ENCODE results near the gene VGLL4. TPM values are rescaled to one million over a fixed set of nuclear protein-coding genes. Genes with fewer than 3 reads are reported as not detected.
"Not testable (repeated sequence)": the region's sequence is repeated elsewhere in the genome, so short reads cannot be mapped to it uniquely, and the experiment has no call there.

Gene VGLL4
- total RNA-seq, 1 experiment from 2014 or later: 26.9 TPM

DNA sequence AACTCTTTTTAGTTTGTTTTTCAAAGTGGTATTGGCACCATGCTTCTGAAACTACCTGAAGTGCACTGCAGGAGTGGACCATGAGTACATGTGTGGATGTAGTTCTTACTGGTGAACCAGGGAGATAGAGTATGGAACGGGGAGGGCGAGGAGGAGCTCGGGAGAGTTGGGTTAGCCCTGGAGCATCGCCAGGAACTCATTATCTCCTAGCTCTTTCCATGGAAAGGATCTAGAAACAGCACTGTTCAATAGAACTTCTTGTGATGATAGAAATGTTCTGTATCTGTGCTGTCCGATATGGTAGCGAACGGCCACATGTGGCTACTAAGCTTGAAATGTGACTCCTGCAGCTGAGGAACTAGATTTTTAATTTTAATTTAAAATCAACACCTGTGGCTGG is 47.3 kb downstream of the VGLL4 start:
- H3K4me1 ChIP-seq (ENCODE audit: control insufficient read depth in 1 of 2, insufficient read depth in 2 of 2, low read length in 2 of 2): peaks cover 11 to 39% of the 10 kb centered on the region in 2 experiments
- H4K20me1 ChIP-seq (ENCODE audit: insufficient read depth): no peaks in the 10 kb centered on the region
- H3K4me3 ChIP-seq (replicated peaks in 1 of 2; ENCODE audit: low read depth in 1 of 2, low read length in 2 of 2): no peak overlapping the region
- H3K4me2 ChIP-seq (ENCODE audit: low read length): no peak overlapping the region
- no TSS peak for BruUV-seq (replicated peaks)
- H3K27ac ChIP-seq (ENCODE audit: low read depth, low read length): no peak overlapping the region
- POLR2A ChIA-PET: interaction anchor here (0.6 kb wide), 1 partner anchor 18 kb away, joined by 3 read pairs; no protein-coding TSS in a partner anchor
- H3K79me2 ChIP-seq (ENCODE audit: insufficient read depth, low read length): peaks cover 14% of the 10 kb centered on the region
- no peak for DNase-seq (ENCODE audit: low read depth, low spot score)
- H3K9ac ChIP-seq (ENCODE audit: low read length): no peak overlapping the region
- CTCF ChIA-PET: no interaction called here
- no peak overlapping the region for H2AFZ ChIP-seq (ENCODE audit: low read depth, low read length, poor library complexity, severe bottlenecking)
- H3K36me3 ChIP-seq (ENCODE audit: control insufficient read depth in 1 of 2, insufficient read depth in 2 of 2, low read length in 2 of 2): no peaks in the 10 kb centered on the region
- H3K27me3 ChIP-seq (ENCODE audit: insufficient read depth, low read length): no peaks in the 10 kb centered on the region
- RAD21 ChIA-PET (ENCODE audit: low non-redundant PET in 1 of 2, low total read pairs in 2 of 2, uncharacterized antibody in 2 of 2, unreplicated experiment in 2 of 2): no interaction called here
- no peak for TF ChIP-seq ZNF274 (IDR thresholded peaks at IDR 0.05; ENCODE audit: low read depth, low read length)
- no peak for TF ChIP-seq POLR2AphosphoS5 (IDR thresholded peaks at IDR 0.05; ENCODE audit: low read depth, low read length)
- TF ChIP-seq EZH2 (IDR thresholded peaks at IDR 0.05): no peak
- TF ChIP-seq, protein P1, sequence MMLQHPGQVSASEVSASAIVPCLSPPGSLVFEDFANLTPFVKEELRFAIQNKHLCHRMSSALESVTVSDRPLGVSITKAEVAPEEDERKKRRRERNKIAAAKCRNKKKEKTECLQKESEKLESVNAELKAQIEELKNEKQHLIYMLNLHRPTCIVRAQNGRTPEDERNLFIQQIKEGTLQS (IDR thresholded peaks at IDR 0.05): no peak
- TF ChIP-seq ZFX (IDR thresholded peaks at IDR 0.05): no peak
- TF ChIP-seq, protein P2, sequence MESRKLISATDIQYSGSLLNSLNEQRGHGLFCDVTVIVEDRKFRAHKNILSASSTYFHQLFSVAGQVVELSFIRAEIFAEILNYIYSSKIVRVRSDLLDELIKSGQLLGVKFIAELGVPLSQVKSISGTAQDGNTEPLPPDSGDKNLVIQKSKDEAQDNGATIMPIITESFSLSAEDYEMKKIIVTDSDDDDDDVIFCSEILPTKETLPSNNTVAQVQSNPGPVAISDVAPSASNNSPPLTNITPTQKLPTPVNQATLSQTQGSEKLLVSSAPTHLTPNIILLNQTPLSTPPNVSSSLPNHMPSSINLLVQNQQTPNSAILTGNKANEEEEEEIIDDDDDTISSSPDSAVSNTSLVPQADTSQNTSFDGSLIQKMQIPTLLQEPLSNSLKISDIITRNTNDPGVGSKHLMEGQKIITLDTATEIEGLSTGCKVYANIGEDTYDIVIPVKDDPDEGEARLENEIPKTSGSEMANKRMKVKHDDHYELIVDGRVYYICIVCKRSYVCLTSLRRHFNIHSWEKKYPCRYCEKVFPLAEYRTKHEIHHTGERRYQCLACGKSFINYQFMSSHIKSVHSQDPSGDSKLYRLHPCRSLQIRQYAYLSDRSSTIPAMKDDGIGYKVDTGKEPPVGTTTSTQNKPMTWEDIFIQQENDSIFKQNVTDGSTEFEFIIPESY (IDR thresholded peaks at IDR 0.05; ENCODE audit: extremely low read depth, insufficient replicate concordance, low read length): no peak
- TF ChIP-seq POLR2A (IDR thresholded peaks at IDR 0.05; ENCODE audit: borderline replicate concordance, extremely low read depth, insufficient read depth, insufficient read length): no peak
- TF ChIP-seq, protein P3, sequence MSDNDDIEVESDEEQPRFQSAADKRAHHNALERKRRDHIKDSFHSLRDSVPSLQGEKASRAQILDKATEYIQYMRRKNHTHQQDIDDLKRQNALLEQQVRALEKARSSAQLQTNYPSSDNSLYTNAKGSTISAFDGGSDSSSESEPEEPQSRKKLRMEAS (IDR thresholded peaks at IDR 0.05): no peak
- no peak for TF ChIP-seq ELF1 (IDR thresholded peaks at IDR 0.05; ENCODE audit: borderline replicate concordance, low read depth)
- no peak for TF ChIP-seq CBX3 (IDR thresholded peaks at IDR 0.05; ENCODE audit: low read depth)
- intact Hi-C loops (cut with micrococcal nuclease): no loop called here
- no peak for ATAC-seq
- no peaks in the 10 kb centered on the region for H3K9me2 ChIP-seq (ENCODE audit: insufficient read depth)
- no peaks in the 10 kb centered on the region for H3K9me3 ChIP-seq (ENCODE audit: control insufficient read depth in 1 of 2, insufficient read depth in 1 of 2, low read depth in 1 of 2, low read length in 2 of 2)

DNA sequence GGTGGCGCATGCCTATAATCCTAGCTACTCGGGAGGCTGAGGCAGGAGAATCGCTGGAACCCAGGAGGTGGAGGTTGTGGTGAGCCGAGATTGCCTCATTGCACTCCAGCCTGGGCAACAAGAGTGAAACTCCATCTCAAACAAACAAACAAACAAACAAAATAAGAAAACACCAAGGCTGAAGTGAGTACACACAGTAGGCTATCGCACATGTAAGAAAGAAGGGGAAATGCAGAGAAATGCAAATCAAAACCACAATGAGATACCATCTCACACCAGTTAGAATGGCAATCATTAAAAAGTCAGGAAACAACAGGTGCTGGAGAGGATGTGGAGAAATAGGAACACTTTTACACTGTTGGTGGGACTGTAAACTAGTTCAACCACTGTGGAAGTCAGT is 48.7 kb downstream of the VGLL4 start:
- POLR2A ChIA-PET; BruUV-seq (replicated peaks); H3K27ac ChIP-seq (ENCODE audit: low read depth, low read length); CTCF ChIA-PET; DNase-seq (ENCODE audit: low read depth, low spot score); H3K9me3 ChIP-seq (ENCODE audit: control insufficient read depth in 1 of 2, insufficient read depth in 1 of 2, low read depth in 1 of 2, low read length in 2 of 2); H4K20me1 ChIP-seq (ENCODE audit: insufficient read depth); intact Hi-C loops (cut with micrococcal nuclease); RAD21 ChIA-PET (ENCODE audit: low non-redundant PET in 1 of 2, low total read pairs in 2 of 2, uncharacterized antibody in 2 of 2, unreplicated experiment in 2 of 2); H3K9ac ChIP-seq (ENCODE audit: low read length); H3K9me2 ChIP-seq (ENCODE audit: insufficient read depth); H3K36me3 ChIP-seq (ENCODE audit: control insufficient read depth in 1 of 2, insufficient read depth in 2 of 2, low read length in 2 of 2); H3K4me3 ChIP-seq (replicated peaks in 1 of 2; ENCODE audit: low read depth in 1 of 2, low read length in 2 of 2); H3K27me3 ChIP-seq (ENCODE audit: insufficient read depth, low read length); H2AFZ ChIP-seq (ENCODE audit: low read depth, low read length, poor library complexity, severe bottlenecking); H3K4me2 ChIP-seq (ENCODE audit: low read length); ATAC-seq: not testable (repeated sequence)
- H3K79me2 ChIP-seq (ENCODE audit: insufficient read depth, low read length): peaks cover 16% of the 10 kb centered on the region
- H3K4me1 ChIP-seq (ENCODE audit: control insufficient read depth in 1 of 2, insufficient read depth in 2 of 2, low read length in 2 of 2): peaks cover 14 to 32% of the 10 kb centered on the region in 2 experiments
